ENCODE data around the gene HOOK1.
A peak's percentile ranks its signal among the peaks of the same experiment; 100 is the strongest.
"Not testable (repeated sequence)": the region's sequence is repeated elsewhere in the genome, so short reads cannot be mapped to it uniquely, and the experiment has no call there.

Gene HOOK1

DNA sequence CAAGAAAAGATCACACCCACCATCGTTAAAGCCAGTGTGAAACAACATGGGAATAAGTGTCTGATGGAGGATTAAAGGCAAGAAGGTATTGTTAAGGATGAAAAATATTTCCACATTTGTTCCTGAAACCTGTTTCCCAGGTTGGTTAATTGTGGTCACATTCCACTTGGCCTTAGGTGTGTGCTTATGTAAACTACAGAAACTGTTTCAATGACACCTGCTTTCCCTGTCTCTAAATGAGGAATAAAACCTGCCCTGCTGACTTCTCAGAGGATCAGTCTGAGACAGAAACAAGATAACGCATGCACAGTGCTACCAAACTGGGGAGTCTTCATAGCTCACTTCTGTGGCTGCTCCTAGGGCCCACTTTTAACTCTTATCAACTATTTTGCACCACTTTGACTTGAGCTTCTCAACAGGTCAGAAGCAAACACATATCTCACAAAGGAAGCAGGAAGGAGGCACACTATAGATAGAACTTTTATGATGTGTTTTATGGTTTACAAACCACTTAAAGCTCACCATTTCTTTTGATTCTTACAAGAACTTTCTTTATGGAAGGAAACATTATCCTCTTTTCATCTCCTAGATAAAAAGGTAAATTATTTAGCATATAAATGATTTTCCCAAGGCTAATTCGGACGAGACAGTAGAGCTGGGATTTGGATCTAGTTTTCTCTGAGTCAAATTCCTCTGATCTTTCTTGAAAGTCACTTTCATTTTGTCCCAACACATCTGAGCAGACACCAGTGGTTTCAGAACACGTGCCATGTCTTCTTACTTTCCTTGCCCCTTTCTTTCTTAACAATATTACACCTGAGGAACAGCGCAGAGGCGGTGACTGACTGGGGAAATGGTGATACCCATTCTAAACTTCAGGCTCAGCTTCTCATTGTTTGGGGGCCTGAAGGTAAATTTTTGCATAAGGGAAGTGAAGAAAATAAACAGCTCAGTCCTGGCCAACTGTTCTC, 78.4 kb downstream of the HOOK1 start:
- no peak for DNase-seq

DNA sequence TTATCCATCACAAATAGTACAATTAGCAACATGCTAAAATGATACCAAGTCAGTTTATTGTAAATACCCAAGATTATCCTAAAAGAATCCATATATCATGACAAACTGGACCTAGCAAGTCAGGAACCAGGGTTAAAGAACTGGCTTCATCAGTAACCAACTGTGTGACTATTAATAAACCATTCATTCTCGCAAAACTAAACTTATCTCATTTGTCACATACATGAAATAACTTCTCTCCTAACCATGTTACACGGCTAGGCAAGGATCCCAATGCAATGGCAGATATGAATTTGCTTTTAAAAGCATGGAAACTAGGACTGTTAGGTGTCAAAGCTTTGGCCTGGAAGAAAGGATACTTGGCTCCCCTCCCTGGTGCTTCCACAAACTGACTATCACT, 82.4 kb downstream of the HOOK1 start:
- DNase-seq, result no peak

DNA sequence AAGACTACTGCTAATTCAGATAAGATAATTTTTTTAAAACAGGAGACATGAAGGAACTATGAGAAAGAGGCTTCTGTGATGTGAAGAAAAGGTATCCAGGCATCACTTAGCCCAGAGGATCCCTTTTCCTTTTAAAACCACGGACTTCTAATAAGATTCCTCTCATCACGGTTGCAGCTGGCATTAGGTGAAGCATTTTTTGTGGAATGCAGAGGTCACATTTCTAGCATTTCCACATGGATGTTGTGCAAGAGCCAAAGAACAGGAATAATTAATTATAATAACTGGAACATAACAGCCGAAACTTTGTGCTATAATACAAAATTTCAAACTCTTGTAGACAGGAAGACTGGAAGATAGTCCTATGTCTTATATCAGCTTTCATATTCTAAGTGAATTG, 84.2 kb downstream of the HOOK1 start:
- no peak for DNase-seq

DNA sequence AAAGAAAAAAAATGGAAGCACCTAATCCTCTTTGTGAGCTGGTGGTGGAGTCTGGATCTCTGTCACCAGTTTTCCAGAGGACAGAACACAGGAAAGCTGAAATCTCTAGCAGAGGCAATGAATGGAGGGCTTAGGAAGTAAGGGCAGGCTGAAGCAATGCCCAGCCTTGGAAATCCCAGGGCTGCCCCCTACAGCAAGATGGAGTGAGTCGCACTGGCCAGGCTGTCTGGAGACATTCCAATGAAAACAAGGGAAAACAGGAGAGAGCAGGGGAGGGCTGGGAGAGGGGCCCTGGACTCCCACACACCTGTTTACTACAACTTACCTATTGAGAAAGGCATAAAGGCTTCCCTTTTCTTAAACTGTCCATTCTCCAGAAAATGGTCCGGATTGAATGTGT, 85.9 kb downstream of the HOOK1 start:
- no peak for DNase-seq

DNA sequence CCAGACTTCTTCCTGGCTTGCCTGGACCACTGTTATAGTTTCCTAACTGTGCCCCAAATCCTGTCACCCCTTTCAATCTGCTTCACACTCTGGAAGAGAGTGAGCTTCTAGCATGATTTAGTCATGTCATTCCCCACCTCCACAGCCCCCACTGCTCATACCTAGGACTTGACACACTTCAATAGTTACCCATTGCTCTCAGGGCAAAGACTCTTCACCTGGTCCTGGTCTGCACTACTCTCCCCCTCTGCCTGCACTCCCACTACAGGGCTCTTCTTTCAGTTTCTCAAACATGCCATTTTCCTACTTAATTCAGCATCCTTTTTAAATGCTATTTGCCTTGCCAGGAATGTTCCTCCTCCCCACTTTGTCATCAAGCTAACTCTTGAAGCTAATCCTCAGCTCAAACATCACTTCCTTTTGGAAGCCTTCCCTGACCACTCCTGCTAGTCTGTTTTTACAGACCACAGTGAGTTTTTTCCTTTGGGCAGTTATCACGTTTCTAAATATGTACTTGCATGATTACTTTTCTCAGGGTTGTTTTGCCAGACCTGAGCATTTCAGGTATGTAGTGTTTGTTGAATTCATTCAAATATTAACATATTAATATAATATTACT, 87.1 kb downstream of the HOOK1 start:
- DNase-seq, result no peak

DNA sequence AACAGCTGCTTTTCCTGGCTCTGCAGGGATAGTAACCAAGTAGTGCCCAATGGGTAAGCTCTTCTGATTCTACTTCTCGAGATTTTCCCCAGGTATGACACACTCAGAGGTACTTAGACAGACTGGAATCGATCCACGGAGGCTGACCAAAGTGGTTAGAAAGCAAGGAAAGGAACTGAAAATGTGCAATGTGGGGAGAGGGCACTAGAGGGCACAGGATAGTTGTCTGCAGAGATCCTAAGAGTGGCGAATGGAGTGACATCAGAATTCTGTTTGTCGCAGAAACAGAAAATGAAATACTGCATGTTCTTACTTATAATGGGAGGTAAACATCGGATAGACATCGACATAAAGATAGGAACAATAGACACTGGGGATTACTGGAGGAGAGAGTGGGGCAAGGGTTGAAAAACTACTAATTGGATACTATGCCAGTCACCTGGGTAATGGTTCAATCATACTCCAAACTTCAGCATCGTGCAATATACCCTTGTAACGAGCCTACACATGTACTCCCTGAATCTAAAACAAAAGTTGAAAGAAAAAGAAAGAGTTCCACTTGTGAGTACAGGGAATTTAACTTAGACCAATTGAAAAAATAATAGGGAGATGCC, 88.5 kb downstream of the HOOK1 start:
- DNase-seq, result peak; percentile 16

DNA sequence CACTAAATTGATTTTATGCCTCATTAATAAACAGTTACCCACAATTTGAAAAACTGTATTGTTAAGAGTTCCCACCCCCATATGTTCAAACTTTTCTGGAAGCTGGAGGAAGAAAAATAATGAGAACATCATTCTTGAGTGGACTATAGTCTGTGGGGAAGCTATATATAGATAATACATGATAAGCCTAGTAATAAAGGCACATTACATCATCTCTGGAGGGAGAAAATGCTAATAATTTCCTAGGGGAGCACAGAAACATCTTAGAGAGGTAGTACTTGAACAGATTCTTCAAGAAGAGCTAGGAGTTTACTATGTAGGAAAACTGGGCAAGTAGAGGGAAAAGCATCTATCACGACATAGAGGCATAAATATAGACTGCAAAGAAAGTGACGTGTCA, 92.2 kb downstream of the HOOK1 start:
- DNase-seq, result no peak

DNA sequence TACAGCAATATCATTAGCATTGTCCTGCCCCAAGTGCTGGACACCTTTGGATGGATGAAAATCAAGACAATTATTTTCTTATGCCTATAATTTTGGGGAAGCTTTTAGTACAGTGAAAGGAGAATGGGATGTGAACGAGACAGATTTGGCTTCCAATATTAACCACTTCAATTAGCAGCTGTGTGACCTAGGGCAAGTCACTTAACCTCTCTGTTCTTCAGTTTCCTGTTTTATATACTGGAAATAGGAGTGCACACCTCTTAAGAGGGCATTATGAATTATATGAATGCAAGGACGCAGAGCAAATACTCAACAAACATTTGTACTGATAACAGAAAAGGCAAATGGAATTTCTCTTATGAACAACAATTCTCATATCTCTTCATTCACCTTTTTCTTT, 93.3 kb downstream of the HOOK1 start:
- no peak for DNase-seq

DNA sequence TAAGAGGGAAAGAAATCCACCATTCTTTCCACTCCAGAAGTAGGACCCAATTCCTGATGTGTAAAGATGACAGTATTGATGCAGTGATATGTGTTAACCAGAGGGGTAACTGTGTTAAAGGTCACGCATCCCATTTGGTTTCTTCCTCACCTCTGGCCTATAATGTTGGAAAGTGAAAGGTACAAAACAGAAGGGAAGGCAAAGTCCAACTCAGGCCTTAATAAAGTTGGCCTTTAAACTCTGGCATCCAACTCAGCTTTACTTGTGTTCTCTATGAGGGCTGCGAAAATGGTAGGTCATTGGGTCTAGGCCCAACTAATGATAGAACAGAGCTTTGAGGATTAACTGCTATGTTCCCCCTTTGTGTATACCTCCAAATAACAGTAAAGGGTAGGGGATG, 93.9 kb downstream of the HOOK1 start:
- no peak for DNase-seq

DNA sequence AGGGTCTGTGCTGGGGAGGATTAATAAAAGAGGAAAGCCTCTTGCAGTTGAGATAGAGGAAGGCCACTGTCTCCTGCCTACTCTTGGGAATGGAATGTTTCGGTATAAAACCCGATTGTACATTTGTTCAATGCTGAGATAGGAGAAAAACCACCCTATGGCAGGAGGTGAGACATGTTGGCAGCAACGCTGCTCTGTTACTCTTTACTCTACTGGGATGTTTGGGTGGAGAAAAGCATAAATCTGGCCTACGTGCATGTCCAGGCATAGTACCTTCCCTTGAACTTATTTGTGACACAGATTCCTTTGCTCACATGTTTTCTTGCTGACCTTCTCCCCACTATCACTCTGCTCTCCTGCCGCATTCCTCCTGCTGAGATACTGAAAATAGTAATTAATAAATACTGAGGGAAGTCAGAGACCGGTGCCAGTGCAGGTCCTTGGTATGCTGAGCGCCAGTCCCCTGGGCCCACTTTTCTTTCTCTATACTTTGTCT, 100.1 kb downstream of the HOOK1 start:
- DNase-seq, result not testable (repeated sequence)

DNA sequence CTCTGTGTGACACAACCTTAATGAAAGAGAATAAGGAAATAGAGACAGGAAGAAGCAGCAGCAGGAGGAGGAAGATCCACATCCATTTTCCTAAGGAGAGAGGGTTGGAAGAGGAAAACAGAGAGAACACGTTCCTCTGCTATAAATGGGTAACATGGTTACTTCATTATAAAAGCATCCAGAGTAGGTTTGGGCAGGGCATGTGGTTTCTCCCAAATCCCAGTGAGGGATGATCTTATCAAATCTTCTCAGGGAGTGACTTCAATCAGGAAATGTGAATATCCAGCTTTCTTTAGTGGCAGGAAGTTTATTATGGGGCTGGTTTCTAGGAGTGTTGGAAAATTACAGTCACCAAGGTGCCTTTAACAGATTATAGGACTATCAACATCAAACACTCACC, 100.8 kb downstream of the HOOK1 start:
- DNase-seq, result no peak

DNA sequence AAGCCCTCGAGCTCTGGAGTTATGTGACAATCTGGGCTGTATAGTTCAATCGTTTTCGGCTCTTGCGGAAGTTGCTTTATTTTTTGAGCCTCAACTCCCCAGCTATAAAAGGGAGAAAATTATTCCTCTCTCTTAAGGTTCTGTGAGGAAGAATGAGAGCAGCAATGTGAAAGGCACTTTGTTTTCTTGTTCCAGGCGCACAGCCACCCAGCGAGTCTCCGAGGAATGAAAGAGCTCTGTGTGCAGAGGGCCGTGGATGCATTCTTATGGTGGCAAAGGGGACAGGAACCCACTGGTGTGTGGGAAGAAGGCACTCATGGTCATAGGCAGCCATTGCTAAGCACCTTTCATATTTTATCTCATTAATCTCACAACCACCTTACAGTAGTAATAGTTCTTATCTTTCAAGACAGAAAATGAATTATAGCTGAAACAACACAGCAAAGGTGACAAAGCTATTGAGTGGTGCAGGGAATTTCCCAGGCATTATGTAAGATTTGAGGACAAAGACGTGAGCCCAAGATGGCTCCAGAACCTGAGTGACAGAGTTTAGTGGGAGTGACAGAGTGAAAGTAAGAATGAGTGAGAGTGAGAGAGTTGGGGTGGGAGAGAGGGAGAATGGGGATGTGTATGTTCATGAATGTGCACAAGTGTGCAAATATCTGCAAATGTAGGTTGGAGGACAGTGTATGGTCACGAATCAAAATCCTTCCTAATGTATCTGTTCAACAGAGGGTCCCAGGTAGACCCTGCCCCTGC, 102.5 kb downstream of the HOOK1 start:
- DNase-seq, result no peak

DNA sequence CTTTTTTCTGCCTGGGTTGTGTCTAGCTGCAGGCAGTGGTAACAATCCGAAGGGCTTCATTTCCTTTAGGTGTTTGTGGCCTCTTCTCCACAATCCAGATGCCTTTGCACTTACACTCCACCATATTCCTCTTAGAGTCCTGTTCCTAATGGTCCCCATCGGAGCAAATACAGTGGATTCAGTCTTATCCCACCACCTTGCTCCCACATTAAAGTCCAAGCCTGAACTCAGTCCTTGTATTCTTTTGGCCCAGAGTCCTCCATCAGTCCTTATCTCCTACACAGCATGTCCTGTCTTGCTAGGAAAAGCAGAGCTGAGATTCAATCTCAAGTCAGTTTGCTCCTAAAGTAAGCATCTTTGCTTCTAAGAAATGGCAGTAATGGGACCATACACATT, 103.0 kb downstream of the HOOK1 start:
- DNase-seq, result no peak

DNA sequence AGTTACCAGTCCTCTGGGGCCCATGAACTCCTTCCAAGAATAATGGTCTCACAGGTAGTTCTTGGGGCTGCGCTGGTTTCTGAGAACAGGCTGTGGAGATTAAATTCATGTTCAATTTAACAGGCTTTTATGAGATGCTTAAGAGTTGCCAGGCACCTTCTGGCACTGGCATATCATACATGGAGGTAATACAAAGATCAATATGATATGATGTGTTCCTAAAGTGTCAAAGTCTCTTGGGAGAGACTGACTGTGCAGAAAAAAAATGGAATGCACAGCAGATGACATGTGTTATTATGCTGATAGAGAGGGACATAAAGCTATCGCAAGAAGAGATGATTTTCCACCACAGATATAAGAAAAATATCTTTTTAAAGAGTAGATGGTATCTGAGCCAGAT, 105.0 kb downstream of the HOOK1 start:
- no peak for DNase-seq

DNA sequence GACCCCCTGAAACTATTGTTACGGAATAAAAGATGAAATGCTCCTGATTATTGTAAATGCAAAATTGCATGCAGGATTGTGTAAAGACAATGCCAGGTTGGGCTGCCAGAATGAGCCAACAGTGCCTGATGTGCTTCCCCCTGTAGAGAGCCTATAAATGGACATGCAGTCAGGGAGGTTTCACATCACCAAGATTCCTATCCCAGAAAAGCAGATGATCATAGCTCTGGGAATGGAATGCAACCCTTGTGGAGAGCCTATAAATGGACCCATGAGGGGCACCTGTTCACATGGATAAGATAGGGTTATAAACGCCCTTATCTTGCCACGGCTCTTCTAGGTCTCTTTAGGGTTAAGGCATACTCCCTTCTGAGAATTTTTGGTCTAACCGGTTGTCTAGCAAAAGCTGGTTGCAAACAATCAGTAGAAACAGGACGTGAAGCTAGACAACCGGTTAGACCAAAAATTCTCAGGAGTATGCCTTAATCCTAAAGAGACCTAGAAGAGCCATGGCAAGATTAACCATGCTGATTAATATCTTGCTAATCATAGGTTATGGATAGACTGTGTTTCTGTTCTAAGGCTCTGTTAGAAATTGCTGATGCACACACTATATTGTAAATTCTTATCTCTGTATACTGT, 106.6 kb downstream of the HOOK1 start:
- DNase-seq, result not testable (repeated sequence)

DNA sequence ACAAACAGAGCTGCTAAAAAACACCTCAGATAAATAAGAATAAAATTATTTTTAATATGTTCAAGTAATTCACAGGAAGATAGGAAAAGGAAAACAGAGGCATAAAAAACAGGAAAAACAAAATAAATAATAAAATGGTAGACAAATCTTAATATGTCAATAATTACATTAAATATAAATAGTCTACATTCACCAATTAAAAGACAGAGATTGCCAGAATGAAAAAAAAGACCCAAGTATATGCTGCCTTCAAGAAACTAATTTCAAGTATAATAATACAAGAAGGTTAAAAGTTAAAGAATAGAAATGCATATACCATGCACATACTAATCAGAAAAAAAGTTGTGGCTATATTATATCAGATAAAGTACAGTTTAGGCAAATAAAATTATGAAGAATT, 109.9 kb downstream of the HOOK1 start:
- no peak for DNase-seq

Measured in activated CD4-positive, alpha-beta T cell treated with anti-CD3 and anti-CD28 coated beads, Interleukin-2, amount 50 U/mL, for 16 hours (primary cell).